Superior temporal gyrus (tissue), 1 donor: ENCODE measurements around the gene IRAG1.

Source experiments
- DNase-seq: peaks from one replicate; pipeline ENCODE4 v3.0.0-alpha.2; 2016; ENCODE audit errors: extremely low spot score

Gene IRAG1, protein sequence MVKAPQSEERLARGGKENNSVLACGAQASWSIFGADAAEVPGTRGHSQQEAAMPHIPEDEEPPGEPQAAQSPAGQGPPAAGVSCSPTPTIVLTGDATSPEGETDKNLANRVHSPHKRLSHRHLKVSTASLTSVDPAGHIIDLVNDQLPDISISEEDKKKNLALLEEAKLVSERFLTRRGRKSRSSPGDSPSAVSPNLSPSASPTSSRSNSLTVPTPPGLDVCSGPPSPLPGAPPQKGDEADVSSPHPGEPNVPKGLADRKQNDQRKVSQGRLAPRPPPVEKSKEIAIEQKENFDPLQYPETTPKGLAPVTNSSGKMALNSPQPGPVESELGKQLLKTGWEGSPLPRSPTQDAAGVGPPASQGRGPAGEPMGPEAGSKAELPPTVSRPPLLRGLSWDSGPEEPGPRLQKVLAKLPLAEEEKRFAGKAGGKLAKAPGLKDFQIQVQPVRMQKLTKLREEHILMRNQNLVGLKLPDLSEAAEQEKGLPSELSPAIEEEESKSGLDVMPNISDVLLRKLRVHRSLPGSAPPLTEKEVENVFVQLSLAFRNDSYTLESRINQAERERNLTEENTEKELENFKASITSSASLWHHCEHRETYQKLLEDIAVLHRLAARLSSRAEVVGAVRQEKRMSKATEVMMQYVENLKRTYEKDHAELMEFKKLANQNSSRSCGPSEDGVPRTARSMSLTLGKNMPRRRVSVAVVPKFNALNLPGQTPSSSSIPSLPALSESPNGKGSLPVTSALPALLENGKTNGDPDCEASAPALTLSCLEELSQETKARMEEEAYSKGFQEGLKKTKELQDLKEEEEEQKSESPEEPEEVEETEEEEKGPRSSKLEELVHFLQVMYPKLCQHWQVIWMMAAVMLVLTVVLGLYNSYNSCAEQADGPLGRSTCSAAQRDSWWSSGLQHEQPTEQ

DNA sequence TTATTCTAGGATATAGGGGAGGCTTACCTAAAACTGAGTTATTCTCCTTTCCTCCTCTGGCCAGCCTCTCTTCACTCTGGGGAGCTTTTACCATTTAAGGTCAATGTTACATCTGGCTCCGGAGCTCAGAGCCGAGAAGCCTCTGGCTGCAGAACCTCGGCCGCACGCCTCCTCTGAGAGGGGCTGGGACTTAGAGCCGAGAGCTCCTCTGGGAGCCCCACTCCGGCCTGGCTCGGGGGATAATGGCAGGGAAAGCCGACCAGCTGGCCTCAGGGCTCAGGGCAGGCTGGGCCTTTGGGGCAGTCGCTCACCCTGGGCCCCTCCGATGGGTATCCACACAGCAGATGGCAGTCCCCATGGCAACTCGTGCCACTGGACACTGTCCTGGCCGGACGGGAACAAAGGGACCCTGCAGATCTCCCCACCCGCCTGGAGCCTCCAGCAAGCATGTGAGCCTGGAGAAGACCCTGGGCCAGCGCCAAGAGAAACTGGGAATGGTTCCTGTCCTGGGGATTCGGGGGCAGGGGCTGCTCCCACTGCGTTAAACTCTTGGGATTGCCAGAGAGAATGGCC lies at the start of gene IRAG1:
Gene IRAG1 (minus strand): TSS at position 247 of the 573 bp plus-strand sequence. CDS start 153 bp downstream, at position 94.
- DNase-seq, result no peak

DNA sequence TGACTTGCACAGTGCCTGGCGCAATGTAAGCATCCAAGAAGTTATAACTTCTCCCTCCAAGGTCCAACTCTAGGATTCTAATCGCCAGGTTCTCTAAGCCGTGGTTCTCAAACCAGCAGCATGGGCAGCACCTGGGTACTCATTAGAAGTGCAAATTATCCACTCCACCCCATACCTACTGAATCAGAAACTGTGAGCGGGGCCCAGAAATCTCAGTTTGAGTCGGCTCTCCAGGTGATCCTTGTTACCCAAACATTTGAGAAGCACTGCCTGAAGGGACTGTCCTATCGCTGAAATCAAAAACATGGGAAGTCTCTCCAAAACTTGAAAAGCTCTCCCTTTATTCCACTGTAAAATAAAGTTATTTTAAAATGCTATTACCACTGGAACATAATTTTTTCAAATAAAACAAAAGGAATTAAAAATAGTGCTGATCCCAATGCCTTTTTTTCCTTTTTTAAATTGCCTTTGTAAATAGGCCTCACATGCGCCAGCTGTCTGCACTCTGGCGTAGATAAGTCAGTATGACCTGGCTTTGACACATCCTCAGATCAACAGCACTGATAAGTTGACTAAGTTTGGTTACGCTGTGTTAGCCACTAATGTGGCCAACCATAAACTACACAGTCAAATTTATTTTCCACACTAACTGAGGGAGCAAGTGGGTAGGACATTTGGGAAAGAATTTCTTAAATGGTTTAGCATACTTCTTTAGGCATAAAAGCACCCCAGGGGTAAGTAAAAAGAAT lies 49.1 kb upstream of the IRAG1 start:
- DNase-seq, result no peak

DNA sequence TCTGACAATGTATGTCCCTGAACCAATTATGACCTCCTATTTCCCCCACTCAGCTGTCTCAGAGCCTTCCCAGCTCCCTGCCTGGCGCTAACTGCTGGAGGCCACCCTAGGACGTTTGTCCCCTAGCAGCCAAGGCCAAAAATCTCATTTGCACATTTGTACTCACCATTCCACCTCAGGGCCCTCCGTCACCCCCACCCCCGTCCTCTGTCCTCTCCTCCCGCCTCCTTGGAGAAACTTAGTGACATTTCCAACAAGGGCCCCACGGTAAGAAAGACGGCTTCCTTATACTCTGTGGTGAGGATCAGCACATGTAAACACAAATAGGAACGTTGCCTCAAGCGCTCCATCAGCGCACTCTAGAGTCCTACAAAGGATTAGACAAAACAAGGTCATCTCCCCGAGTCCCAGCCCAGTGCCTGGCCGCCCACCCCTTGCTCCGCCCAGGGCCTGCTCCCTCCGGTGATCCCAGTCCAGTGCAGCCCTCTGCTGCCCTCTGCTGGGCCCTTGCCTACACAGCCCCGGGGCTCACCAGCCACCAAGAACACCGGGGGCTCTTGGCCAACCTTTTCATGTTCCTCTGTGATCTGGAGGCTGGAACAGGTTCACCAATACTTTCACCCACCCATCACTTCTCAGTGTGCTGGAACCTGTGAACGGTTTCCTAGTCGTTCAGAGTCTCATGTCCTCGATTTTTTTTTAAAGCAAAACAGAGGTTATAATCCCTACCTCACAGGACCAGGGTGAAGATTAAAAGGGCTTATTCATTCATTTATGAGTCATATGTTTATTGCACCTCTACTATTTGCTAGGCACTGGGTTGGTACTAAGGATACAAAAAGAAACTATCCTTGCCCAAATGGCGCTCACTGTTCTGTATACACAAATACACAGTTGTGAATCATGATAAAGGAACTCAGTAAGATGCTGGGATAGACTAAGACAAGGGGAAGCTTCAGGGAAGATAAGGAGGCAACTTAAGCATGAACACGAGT lies 42.2 kb upstream of the IRAG1 start:
- peak; percentile 94 for DNase-seq

DNA sequence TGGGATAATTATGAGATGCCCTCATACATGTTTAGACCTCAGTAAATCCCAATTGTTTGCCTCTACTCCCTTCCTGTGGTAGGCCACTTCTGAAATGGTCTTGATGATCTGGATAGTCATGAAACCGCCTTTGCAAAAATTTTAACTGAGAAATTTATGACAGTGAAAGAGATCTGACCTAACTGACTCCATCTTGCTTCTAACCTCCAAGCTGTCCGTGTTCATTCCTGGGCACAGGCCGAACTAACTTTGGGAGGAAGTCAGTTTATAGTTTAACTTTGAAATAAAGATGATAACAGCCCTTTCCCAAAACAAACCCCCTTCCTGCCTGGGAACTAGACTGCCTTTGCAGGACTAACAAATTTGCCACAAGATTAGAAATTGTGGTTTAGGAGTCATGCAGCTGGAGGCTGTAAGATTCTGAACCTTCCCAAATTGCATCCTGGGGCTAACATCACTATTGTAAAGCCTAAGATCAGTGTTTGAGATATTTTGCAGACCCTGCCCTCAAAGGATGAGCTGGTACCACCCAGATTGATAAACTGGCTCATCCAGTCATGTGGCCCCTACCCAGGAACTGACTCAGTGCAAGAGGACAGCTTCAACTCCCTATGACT lies 37.6 kb upstream of the IRAG1 start:
- no peak for DNase-seq

DNA sequence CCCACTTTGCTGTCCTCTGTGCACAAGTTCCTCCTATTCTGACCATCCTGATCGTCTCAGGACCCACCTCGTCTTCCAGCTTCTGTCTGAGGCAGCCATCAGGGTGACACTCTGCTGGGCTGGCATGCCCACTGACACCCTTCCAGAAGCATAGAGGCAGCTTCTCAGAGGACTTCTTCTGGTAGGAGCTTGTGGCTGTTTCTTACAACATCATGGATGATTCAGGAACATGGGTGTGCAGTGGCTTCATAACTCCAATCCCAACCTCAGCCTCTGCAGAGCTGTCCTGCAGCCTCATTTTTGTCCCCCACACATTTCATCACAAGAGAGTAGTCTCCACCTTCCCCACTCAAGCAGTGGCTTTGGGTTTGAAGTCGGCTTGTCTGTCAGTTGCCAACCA lies 36.6 kb upstream of the IRAG1 start:
- no peak for DNase-seq

DNA sequence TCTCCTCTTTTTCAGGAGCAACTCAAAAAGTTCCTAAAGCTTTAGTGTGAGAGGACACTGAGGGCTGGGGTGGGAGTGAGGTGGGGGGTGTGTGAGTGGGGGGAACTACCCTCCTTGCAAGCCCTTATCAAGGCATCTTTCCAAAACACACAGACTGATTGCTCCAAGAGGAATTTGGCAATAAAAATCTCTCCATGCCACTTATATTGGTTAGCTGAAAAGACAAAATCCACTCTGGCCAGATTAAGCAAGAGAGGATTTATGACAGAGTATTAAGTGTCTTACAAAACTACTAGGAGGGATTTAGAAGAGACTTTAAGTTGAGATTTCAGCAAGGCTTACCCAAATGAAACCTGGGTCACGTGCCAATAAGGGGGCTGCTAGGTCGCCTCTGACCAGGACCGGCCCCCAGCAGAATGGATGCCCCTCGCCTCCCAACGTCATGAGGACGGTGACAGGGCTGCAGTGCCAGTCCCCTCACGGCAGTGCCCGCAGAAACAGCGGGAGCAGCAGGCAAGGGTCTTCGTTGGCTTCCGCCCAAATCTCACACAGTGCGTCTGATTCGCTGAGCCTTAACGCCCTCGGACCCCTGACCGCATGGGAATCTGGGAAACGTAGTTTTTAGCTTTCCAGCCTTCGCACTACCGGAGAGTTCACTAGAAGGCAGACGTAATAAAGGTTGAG lies 35.4 kb upstream of the IRAG1 start:
- no peak for DNase-seq

DNA sequence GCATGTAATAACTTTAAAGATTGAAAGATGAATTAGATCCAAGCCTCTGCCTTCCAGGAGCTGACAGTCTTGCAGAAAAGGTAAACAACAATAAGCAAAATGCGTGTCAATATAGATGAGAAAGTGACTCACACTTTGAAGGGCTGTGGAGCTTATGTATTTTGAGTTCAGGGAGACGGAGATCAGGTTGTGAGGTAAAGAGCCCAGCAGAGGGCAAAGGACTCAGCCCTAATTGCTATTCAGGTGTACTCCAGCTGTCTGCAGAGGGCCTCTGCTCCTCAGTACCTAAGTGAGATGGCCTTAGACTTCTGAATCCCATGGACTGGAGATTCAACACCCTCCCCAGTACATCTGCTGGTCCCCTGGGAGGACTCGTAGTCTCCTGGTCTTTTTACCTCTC lies 34.6 kb upstream of the IRAG1 start:
- no peak for DNase-seq

DNA sequence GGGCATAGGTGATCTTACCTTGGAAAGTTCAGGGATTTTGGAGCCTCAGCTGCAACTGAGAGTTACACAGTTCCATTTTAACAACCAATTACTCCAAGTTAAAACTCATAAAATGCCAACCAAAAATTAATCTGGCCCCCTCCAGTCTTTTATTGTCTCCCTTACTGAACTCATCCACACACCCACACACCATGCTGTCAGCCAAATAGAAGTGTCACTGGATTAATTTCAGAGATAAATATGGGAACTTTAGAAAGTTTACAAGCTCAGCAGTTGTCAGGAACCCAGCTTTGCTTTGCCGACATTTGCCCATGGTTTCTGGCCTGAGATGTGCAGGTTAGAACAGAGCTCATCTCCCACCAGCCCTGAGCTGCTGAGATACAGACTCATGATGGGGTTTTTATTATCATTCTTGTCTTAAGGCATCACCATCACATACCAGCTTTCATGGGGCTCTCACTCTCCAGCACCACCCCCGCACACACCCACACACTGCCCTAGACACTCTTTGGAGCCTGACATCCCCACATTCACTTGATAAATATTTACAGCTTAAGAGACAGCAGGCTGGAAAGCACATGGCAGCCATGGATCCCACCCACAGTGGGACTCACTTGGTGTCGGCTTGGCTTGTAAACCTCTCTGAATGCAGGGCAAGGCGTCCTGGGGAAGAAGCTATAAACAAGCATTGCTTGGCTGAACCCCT lies 33.7 kb upstream of the IRAG1 start:
- DNase-seq, result no peak

DNA sequence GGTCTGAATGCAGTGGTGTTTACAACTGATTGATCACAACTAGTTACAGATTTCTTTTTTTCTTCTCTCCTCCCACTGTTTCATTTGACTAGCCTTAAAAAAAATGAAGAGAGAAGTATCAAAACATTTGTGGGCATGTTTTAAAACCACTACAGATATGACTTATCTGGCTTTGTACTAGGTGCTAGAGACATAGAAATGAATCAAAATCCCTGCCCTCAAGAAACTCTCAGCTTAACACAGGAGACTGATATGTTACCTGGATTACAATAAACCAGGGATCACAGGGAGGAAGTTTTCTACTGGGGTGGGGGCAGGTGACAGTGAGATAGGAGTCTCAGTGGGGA lies 32.3 kb upstream of the IRAG1 start:
- DNase-seq, result no peak

DNA sequence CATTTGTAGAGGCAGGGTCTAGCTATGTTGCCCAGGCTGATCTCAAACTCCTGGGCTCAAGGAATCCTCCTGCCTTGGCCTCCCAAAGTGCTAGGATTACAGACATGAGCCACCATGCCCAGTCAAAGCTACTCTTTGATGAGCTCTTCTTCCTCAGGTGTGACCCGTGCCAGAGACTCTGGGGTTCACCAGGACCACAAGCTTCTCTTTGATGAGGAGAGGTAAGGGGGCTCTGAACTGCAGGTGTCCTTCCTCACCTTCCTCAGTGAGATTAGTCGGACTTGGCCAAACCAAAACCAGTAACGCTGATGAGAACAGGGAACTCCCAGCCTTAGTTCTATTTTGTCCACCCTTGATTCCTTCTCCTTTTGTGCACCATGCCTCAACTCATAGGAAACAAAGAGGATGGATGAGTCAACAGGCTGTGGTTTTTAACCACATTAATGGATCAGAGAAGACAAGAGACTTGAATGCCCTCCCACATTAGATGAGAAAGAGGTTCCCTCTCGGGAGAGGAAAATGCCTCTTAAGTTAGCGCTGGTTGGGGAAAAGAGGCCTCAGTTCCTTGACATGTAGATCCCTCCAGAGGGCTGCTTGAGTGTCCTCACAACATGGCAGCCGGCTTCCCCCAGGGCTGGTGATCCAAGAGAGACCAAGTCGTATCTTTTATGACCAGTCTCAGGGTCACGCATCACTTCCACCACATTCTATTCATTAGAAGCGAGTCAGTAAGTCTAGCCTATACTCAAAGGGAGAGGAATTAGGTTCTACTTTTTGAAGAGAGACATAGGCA lies 31.8 kb upstream of the IRAG1 start:
- DNase-seq, result no peak

DNA sequence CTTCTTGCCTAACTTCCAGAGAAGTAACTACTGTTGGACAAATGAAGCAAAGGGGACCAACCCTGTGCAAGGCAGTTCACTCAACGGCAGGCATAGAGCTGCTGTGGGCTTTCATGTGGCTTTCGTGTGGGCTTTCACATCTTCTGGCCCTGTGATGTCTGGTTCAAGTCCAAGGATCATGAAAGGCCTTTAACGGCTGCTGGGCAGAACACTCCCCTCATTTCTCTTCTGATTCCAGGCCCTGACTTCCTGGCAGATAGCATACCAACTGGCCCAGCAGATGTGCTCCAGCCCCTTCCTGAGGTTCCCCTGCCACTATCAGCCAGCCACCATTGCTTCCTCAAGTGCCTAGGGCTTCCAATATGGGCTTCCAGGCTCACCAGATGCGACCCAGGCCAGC lies 28.8 kb upstream of the IRAG1 start:
- no peak for DNase-seq

DNA sequence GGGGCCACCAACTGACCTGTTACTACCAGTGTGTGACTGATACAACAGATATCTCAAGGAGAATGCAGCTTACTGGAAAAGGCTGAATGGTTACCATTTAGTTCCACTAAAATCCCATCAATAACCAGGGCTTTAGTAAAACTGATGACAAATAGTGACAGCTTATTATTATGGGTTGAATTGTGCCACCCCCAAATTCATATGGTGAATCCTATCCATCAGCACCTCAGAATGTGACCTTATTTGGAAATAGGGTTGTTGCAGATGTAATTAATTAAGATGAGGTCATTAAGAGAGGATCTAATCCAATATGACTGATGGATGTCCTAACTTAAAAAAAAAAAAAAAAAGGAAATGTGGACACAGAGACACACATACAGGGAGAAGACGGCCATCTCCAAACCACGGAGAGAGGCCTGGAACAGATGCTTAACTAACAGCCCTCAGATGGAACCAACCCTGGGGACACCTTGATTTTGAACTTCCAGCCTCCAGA lies 27.4 kb upstream of the IRAG1 start:
- no peak for DNase-seq

DNA sequence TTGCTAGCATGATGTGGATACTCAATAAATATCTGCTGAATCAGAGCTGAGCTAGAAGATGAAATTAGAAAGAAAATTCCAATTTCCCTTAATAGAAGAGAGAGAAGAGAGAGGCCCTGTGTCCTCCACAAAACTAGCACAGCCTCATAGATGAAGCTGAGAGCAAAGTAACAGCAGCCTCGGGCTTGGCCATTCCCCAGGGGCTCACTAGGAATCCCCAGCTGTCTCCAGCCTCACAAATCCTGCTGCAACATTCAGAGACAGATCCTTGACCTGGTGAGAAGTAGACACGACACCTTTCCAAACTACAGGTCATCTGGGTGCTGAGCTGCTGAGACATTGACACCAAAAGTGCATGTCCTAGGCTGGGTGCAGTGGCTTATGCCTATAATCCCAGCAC lies 26.1 kb upstream of the IRAG1 start:
- no peak for DNase-seq

DNA sequence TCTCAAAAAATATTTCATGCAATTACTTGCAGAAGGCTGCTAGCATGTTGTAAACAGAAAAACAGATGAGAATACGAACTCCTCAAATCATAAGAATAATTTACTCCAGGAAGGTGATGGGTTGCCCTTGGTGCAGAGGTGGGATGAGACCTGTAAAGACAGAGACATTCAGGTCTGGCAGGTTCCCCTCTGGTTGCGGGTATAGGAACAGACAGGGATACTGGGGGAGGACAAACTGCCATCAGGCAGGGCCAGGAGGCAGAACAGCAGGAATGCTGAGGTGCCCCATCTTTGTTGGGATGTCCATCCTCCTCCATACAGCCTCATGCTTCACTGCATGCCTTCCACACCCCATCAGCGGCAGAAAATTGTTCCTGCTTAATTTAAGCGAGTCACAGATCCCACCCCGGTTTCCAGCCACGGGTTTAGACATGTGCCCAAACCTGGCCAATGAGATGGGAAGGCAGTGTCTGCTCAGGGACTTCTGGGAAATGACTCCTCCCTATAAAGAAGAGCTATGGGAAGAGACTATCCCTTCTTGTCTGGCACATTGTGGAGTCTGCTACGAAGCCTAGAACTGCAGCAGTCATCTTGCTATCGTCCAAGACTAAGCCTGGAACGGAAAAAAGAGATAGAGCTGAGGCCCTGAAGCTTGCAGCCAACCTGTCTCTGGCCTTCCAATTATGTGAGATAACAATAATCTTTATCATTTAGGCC lies 23.1 kb upstream of the IRAG1 start:
- no peak for DNase-seq

DNA sequence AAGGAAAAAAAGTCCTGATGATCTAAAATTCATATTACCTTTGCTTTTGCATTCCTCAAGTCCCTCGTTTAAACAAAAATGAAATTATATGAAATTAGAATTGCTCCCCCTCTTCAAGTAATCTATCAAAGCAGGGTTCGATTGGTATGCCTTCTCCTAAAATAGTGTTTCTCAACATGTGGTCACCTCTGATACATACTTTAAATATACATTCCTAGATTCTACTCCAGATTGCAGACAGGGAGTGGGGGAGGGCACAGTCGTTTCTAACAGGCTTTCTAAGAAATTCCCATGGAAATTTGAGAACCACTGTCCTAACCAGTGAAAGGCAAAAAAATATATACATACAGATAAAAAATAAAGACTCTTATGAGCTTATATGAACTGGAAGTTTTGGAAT lies 22.6 kb upstream of the IRAG1 start:
- DNase-seq, result no peak

DNA sequence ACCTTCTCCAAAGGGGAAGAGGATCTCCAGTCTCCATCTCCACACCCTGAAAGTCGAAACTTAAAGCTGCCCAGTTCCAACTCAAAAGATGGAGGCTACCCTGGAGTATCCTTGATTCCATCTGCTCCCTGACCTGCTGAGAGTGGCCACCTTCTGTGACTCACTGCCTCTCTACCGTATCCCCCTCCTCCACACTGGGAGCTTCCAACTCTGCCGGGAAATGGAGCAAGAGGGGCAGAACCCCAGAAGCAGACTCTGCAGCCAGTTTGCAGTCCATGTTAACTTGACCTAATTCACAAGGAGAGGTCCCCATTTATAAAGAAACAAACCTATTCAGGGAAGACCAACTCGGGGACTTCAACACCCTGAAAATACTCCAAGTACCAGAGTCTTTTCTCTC lies 22.0 kb upstream of the IRAG1 start:
- DNase-seq, result no peak
